Measurements from ENCODE around the gene VPS36. TPM values are rescaled to one million over a fixed set of nuclear protein-coding genes. Genes with fewer than 3 reads are reported as not detected.
A peak's percentile ranks its signal among the peaks of the same experiment; 100 is the strongest.

Gene VPS36
- total and polyA plus RNA-seq, 2 of the 13 experiments (the other 11 are each of a cell fraction or from before 2014, with no cell fraction given), result 17.2 to 22.4 TPM

GRCh38 chr13:52454459-52454819 lies 4.0 kb upstream of the VPS36 start (continued):
- TF ChIP-seq FOXA1 (IDR thresholded peaks at IDR 0.05) (no peak), FOXA1 (CRISPR knock-in tag; IDR thresholded peaks at IDR 0.05) (0 out of 2 replicates have a peak, but pooled peaks have one; percentile 7), SP140L (CRISPR knock-in tag; IDR thresholded peaks at IDR 0.05; ENCODE audit: borderline replicate concordance) (no peak), ZNF431 (CRISPR knock-in tag; IDR thresholded peaks at IDR 0.05; ENCODE audit: borderline replicate concordance, low read depth) (no peak), ZNF331 (CRISPR knock-in tag; IDR thresholded peaks at IDR 0.05) (0 out of 2 replicates have a peak, but pooled peaks have one; percentile 9), EHMT2 (IDR thresholded peaks at IDR 0.05; ENCODE audit: borderline replicate concordance, low read depth, low read length) (no peak)
- TF ChIP-seq, protein P1, sequence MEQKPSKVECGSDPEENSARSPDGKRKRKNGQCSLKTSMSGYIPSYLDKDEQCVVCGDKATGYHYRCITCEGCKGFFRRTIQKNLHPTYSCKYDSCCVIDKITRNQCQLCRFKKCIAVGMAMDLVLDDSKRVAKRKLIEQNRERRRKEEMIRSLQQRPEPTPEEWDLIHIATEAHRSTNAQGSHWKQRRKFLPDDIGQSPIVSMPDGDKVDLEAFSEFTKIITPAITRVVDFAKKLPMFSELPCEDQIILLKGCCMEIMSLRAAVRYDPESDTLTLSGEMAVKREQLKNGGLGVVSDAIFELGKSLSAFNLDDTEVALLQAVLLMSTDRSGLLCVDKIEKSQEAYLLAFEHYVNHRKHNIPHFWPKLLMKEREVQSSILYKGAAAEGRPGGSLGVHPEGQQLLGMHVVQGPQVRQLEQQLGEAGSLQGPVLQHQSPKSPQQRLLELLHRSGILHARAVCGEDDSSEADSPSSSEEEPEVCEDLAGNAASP (CRISPR knock-in tag; IDR thresholded peaks at IDR 0.05; ENCODE audit: borderline replicate concordance), result 0 out of 2 replicates have a peak, but pooled peaks have one; percentile 19

GRCh38 chr13:52452470-52452869 lies 2.0 kb upstream of the VPS36 start:
- CTCF ChIA-PET (ENCODE audit: low intra/inter-chr PET ratio, low total read pairs), result no interaction called here
- FAIRE-seq (no peak), ATAC-seq (no peak), DNase-seq (ENCODE audit: low spot score) (no peak)
- Histone ChIP-seq H3K79me2 (ENCODE audit: insufficient read depth, low read length) (peaks cover 41% of the 10 kb centered on the region), H3K4me1 (ENCODE audit: insufficient read depth, low read length) (peaks cover 48% of the 10 kb centered on the region), H3K36me3 (replicated peaks in 1 of 2; ENCODE audit: control insufficient read depth in 1 of 2, insufficient read depth in 2 of 2, low read length in 2 of 2) (peaks cover 2 to 5% of the 10 kb centered on the region in 2 experiments; a peak in 4 of 5 replicates), H3K4me2 (ENCODE audit: low read depth, low read length) (no peak overlapping the region), H3K9ac (ENCODE audit: insufficient read depth, low read depth, low read length) (no peak overlapping the region), H4K20me1 (ENCODE audit: insufficient read depth, low read length) (peaks cover 9% of the 10 kb centered on the region; the same call in 1 of the 2 replicates), H2AFZ (ENCODE audit: low read length) (no peak overlapping the region), H3K4me3 (replicated peaks in 1 of 3; ENCODE audit: insufficient read depth in 1 of 3, low read depth in 2 of 3, low read length in 3 of 3) (no peak overlapping the region), H3K27ac (ENCODE audit: extremely low read length, insufficient read depth, low read length) (no peak overlapping the region), H3K27me3 (ENCODE audit: control insufficient read depth in 1 of 2, insufficient read depth in 2 of 2, low read length in 2 of 2) (no peaks in the 10 kb centered on the region; a peak in 1 of 5 replicates), H3K9me3 (ENCODE audit: low read length) (no peaks in the 10 kb centered on the region)
- WGBS (ENCODE audit: low lambda C conversion rate), result 78% methylated on average over 2 of the region's 2 CpGs
- no TSS peak for BruUV-seq (replicated peaks)
- intact Hi-C loops (cut with micrococcal nuclease; ENCODE audit: unreplicated experiment) (loop anchor here (10.0 kb wide), 1 partner anchor 202 kb away; the partner anchor contains the start of gene SUGT1), in situ Hi-C loops (cut with HindIII; ENCODE audit: extremely low pct_ligation_motif_present, low pct_unique_long_range_greater_than_20kb) (loop anchor here (10.0 to 25.0 kb wide), 2 partner anchors 108 to 440 kb away; partner anchors contain the start of genes ALG11, ATP7B and UTP14C)
- POLR2A ChIA-PET, result no interaction called here
- TF ChIP-seq MED8 (CRISPR knock-in tag; IDR thresholded peaks at IDR 0.05; ENCODE audit: insufficient replicate concordance), result no peak
- TF ChIP-seq ZNF639 (CRISPR knock-in tag; conservative IDR thresholded peaks at IDR 0.05), result no peak
- TF ChIP-seq HNF1B (CRISPR knock-in tag; IDR thresholded peaks at IDR 0.05), result no peak
- no peak for TF ChIP-seq ZNF33B (CRISPR knock-in tag; IDR thresholded peaks at IDR 0.05)
- no peak for TF ChIP-seq ATF5 (CRISPR knock-in tag; IDR thresholded peaks at IDR 0.05; ENCODE audit: low read depth)
- TF ChIP-seq CENPX (CRISPR knock-in tag; IDR thresholded peaks at IDR 0.05), result no peak
- TF ChIP-seq NR2C2 (CRISPR knock-in tag; IDR thresholded peaks at IDR 0.05; ENCODE audit: borderline replicate concordance), result no peak
- TF ChIP-seq ZNF501 (CRISPR knock-in tag; IDR thresholded peaks at IDR 0.05), result no peak
- no peak for TF ChIP-seq HDAC1 (CRISPR knock-in tag; IDR thresholded peaks at IDR 0.05)
- TF ChIP-seq ZNF83 (CRISPR knock-in tag; IDR thresholded peaks at IDR 0.05; ENCODE audit: borderline replicate concordance), result no peak
- no peak for TF ChIP-seq ZMAT5 (CRISPR knock-in tag; IDR thresholded peaks at IDR 0.05; ENCODE audit: borderline replicate concordance, low read depth)
- TF ChIP-seq STAG1 (CRISPR knock-in tag; IDR thresholded peaks at IDR 0.05), result no peak

Measured in HepG2 (cell line).